Renal cortex interstitium (tissue), 11 donors: ENCODE data around the gene DTD2. TPM values are rescaled to one million over a fixed set of nuclear protein-coding genes. Genes with fewer than 3 reads are reported as not detected.

Source experiments
- DNase-seq, 11 donors: peaks; one replicate each; pipeline ENCODE4 v3.0.0-alpha.2; 2013; ENCODE audit warnings: low read depth in 9 of 11, low spot score in 4 of 11; ENCODE audit errors: extremely low read depth in 1 of 11
- polyA plus RNA-seq, 3 donors: library from polyadenylated mRNA; unstranded; fragments of 120-200 nt; gene quantifications; one replicate each; pipeline ENCODE4 v1.2.1, GENCODE V29; 2013; ENCODE audit not compliant: insufficient read length in 3 of 3

The DTD2 gene
- polyA plus RNA-seq, 3 donors: 16.7 to 17.7 (median 17.5) TPM

- DNase-seq: peak in 4 of 11 donors; percentile 13 to 33 (median 24)
Measured at GRCh38 chr14:31419179-31419966, 37.9 kb downstream of the DTD2 start.

DNA sequence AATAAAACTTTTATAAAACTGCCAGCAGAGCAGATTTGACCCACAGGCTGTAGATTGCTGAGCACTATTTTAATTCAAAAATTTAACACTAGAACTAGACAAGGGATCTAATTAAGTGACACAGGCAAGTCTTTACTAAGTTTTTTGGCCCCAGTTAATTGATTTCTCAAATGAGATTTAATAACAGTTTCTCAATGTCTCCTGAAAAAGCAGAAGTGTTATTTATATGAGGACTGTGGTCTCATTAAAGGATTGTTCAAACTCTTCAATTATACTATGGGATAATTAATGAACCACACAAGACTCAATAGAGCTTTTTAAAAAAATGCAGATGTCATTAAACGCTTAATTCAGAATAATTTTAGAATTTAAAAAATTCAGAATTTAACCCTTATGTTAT lies 38.9 kb downstream of the DTD2 start:
- DNase-seq: no peak

- DNase-seq: no peak
Measured at GRCh38 chr14:31414190-31414833, 43.0 kb downstream of the DTD2 start.

- no peak for DNase-seq
Measured at GRCh38 chr14:31411218-31411727, 46.0 kb downstream of the DTD2 start.

DNA sequence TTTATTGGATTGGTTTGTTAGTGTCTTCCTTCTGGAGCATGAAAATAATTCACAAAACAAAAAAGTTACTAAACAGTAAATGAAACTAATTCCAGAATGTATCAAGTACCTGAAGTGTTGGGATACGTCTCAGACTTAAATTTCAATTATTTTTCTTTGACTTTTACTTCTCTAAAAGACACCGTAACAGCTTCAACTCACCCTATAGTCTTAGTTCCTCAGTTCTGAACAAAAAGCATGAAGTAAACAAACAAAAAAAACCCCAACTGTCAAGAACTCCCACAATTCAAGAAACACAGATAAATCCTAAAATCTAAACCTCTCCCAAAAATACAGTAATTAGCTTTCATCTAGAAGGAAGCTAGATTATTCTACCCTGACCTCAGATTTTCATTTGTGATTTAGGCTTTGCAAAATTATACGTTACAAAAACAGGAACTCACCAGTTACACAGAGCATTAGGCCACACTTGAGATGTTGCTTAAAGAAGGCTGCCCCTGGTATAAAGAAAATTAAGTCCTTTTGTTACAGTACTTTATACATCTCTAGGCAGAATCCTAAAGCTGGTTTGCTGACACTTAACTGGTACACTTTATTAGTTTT lies 47.2 kb downstream of the DTD2 start:
- no peak for DNase-seq

DNA sequence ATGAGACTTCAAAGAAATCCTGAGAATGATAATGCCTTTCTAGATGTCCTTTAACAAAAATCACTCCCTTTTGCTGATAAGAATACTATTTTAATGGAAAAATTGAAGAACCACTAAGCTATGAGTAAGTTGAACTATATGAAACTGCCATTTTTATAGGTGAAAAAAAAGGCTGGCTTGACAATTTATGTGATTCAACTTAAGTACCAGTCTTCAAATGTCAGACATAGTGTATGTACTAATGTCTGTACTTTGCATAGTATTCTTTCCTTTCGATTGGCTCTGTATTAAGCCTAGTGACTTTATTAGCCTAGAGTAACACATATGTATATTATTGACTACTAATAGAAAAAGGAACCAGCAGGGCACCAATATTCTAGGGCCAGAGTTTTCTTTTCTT lies 48.9 kb downstream of the DTD2 start:
- DNase-seq: no peak

GRCh38 chr14:31405599-31406232 lies 51.6 kb downstream of the DTD2 start:
- DNase-seq: no peak

- DNase-seq: no peak
Measured at GRCh38 chr14:31405106-31405505, 52.2 kb downstream of the DTD2 start.

DNA sequence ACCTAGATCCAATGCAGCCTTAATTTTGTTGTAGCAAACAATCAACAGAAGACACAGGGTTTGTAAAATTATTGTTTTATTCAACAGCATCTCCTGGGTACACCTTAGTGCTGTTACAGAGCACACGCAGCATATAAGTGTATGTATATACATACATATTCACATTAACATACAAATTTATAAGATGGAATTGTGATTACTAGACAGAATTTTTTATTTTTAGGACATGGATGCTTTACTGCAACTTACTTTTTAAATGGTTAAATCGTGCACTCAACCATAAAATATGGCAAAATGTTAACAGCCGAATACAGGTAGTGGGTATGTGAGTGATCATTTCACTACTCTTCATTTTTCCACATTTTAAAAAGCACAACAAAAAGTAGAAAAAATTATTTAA lies 53.6 kb downstream of the DTD2 start:
- no peak for DNase-seq

DNA sequence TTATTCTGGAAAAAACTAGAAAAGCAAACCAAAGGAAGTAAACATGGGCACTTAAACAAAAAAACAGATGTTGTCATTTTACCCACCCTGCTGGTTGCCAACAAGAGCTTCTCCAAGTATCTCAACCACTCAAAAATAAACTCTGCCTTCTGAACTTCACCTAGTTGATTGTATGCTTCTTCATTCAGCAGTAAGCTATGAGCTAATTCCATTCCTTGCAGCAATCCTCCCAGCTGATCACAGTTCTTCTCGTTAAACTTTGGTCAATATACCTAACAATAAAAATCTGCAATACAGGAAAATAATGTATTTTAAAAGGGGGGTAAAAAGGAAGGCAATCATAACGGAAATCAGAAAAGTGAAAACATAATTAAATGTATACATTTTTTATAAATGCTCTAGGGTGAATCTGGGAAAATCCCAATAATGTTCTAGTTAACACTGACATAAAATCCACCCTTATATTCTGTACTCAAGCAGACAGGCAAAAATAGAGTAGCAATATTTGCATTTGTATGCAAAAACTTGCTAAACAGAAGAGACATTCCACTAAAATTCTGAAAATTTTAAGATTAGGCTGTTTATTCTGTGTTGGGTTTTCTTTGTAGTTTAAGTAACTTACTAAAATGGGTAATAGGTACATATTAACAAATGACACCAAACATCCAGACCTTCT lies 54.4 kb downstream of the DTD2 start:
- no peak for DNase-seq

GRCh38 chr14:31401369-31401932 lies 55.9 kb downstream of the DTD2 start:
- no peak for DNase-seq

GRCh38 chr14:31400031-31400638 lies 57.2 kb downstream of the DTD2 start:
- DNase-seq: no peak

Other genes with a start within 250 kb of the DTD2 start
- gene HECTD1, start 249.7 kb downstream of the DTD2 start, polyA plus RNA-seq: 100 to 1,000 TPM; 165 to 195 (median 170) TPM
- 10 to 100 TPM; 16.2 to 18.6 (median 17.6) TPM for gene HEATR5A, start 37.0 kb downstream of the DTD2 start, polyA plus RNA-seq
- not detected for gene GPR33, start 30.5 kb upstream of the DTD2 start, polyA plus RNA-seq
- 10 to 100 TPM; 14.3 to 18.5 (median 16.0) TPM for gene NUBPL, start 103.9 kb upstream of the DTD2 start, polyA plus RNA-seq